Epithelial cell of esophagus (primary cell): ENCODE data around the gene NLRP4.

Experiments
- DNase-seq: peaks from one replicate; pipeline ENCODE4 v3.0.0; 2010; ENCODE audit warnings: low read depth
- H3K4me3 ChIP-seq: 2 replicates; pipeline ENCODE4 v1.5.1; 2011; ENCODE audit warnings: mild to moderate bottlenecking, low read length, control low read depth
- TF ChIP-seq, protein P1 (sequence below): IDR thresholded peaks from 2 replicates; pipeline ENCODE4 v1.5.1; 2011; ENCODE audit warnings: low read depth, mild to moderate bottlenecking, low read length, control low read depth, inconsistent platforms; ENCODE audit not compliant: insufficient read depth; ENCODE audit errors: missing control alignments

NLRP4 gene, protein sequence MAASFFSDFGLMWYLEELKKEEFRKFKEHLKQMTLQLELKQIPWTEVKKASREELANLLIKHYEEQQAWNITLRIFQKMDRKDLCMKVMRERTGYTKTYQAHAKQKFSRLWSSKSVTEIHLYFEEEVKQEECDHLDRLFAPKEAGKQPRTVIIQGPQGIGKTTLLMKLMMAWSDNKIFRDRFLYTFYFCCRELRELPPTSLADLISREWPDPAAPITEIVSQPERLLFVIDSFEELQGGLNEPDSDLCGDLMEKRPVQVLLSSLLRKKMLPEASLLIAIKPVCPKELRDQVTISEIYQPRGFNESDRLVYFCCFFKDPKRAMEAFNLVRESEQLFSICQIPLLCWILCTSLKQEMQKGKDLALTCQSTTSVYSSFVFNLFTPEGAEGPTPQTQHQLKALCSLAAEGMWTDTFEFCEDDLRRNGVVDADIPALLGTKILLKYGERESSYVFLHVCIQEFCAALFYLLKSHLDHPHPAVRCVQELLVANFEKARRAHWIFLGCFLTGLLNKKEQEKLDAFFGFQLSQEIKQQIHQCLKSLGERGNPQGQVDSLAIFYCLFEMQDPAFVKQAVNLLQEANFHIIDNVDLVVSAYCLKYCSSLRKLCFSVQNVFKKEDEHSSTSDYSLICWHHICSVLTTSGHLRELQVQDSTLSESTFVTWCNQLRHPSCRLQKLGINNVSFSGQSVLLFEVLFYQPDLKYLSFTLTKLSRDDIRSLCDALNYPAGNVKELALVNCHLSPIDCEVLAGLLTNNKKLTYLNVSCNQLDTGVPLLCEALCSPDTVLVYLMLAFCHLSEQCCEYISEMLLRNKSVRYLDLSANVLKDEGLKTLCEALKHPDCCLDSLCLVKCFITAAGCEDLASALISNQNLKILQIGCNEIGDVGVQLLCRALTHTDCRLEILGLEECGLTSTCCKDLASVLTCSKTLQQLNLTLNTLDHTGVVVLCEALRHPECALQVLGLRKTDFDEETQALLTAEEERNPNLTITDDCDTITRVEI

DNA sequence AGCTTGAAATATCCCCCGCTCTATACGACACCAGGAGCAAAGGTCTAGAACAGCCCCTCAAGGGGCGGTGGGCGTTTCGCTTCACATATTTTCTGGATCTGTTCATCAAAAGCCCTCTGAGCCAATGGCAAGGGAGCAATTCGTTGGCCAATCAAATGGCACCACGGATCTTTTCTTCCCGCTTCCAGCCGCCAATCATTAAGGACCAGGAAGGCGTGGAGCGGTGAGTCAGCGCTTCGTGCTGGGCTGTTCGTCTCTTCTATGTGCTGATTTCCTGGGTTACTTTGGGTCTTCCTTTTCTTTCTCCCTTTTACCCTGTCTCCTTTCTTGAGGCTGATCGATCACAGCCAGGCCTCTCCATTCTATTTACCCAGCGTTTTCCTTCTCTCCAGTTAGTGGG is at the start of gene NLRP4:
NLRP4 (plus strand) TSS at position 201 of the 400 bp plus-strand sequence. CDS start 15,541 bp downstream, outside the sequence.
- no peak within 1 kb of the TSS for H3K4me3 ChIP-seq
- TF ChIP-seq, protein P1, sequence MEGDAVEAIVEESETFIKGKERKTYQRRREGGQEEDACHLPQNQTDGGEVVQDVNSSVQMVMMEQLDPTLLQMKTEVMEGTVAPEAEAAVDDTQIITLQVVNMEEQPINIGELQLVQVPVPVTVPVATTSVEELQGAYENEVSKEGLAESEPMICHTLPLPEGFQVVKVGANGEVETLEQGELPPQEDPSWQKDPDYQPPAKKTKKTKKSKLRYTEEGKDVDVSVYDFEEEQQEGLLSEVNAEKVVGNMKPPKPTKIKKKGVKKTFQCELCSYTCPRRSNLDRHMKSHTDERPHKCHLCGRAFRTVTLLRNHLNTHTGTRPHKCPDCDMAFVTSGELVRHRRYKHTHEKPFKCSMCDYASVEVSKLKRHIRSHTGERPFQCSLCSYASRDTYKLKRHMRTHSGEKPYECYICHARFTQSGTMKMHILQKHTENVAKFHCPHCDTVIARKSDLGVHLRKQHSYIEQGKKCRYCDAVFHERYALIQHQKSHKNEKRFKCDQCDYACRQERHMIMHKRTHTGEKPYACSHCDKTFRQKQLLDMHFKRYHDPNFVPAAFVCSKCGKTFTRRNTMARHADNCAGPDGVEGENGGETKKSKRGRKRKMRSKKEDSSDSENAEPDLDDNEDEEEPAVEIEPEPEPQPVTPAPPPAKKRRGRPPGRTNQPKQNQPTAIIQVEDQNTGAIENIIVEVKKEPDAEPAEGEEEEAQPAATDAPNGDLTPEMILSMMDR, result no peak
- no peak for DNase-seq

DNA sequence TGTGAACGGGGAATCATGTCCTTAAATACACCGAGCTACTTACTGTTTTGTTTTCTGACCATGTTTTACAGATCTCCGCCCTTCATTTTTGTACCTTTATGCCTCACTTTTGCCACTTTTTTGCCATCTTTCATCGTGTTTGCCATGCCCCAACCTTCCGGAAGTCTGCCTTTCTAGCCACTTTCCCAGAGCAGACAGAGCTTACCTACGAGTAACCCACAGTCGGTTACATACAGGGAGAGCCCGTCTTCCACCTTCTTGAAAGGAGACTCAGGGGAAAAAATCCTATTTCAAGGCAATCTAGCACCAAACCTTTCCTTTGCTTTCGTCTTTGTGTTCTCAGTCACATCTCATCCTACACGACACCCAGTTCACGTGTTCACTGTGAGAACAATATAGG is 41.3 kb upstream of the NLRP4 start:
- TF ChIP-seq, protein P1, result no peak
- DNase-seq, result no peak
- no peak overlapping the region for H3K4me3 ChIP-seq

DNA sequence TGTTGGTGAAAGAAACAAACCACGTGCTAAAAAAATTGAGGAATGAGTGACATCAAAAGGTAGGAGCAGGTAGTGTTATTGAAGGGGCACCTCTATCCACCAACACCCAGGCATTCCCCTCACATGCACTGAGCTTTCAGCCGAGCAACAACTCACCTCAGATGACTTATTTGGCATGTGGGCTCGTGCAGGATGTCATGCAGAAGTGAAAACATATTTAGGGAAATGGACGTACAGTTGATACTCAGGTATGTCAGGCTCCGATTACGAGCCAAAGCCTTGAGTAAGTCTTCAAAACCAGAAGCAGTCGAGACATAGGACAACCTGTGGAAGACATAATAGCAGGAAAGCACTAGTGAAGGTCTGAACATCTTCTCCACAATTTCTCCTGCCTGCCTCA is 34.9 kb upstream of the NLRP4 start:
- DNase-seq, result no peak
- TF ChIP-seq, protein P1, result no peak
- H3K4me3 ChIP-seq, result no peak overlapping the region

DNA sequence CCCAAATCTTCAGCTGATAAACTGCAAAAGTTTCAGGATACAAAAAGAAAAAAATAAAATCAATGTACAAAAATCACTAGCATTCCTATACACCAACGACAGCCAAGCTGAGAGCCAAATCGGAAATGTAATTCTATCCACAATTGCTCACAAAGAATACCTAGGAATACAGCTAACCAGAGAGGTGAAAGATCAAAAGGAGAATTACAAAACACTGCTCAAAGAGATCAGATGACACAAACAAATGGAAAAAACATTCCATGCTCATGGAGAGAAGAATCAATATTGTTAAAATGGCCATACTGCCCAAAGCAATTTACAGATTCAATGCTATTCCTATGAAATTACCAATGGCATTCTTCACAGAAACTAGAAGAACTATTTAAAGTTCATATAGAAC is 34.1 kb upstream of the NLRP4 start:
- TF ChIP-seq, protein P1, result no peak
- H3K4me3 ChIP-seq, result no peak overlapping the region
- DNase-seq, result no peak

DNA sequence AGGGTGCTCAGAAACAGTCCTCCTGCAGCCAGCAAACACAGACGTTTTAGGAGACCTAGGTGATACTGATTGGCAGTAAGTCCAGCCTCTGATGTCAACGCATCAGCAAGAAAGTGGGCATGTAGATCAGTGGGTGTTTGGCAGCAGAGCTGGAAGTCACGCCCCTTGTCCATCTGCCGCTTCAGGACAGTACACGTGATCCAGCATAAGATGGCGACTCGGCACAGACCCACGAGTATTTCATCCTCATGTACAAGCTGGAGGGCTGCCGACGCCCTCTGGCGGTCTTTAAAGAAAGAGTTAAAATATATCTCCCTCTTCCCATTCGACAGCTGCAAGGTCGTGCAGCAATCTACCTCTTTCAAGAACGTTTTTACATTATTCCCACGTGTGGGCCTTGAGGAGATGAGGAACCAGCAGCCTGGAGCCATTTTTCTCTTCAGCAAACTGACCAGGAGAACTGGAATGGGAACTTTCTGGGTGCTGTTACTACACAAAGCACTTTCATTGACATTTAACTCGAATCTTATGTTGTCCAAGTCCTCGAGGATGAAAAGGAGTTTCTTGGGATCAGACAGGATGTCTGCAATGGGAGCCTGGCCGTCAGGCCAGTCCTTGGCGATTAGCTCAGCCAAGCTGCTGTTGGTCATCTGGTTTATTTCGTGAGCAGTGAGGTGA is 26.8 kb upstream of the NLRP4 start:
- TF ChIP-seq, protein P1, result no peak
- H3K4me3 ChIP-seq, result no peak overlapping the region
- peak; percentile 38 for DNase-seq

DNA sequence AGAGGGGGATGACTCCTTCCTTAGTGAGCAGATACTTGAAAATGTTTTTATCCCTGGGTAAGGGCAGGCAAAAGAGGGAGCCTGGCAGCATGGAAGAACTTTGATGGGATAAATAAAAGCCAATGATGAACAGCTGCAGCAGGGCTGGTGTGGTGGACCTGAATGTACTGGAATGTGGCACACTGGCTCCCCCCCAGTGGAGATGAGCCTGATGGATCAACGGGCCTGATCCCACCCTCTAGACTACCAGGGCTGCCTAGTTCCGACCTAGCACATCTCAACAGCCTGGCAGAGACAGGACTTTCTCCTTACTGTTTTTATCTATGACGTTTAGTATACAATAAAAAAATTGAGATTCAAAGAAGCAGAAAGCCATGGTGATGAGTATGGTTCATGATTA is 25.0 kb upstream of the NLRP4 start:
- H3K4me3 ChIP-seq, result no peak overlapping the region
- no peak for DNase-seq
- TF ChIP-seq, protein P1, result no peak
